GM10266 (cell line): ENCODE results near the gene SFMBT1.

Experiments used
- DNase-seq: peaks from one replicate; pipeline ENCODE4 v3.0.0; 2012; ENCODE audit errors: extremely low spot score
- TF ChIP-seq, protein P1 (sequence below): IDR thresholded peaks from 2 replicates; pipeline ENCODE4 v1.5.1; 2012; ENCODE audit warnings: mild to moderate bottlenecking, low read depth; ENCODE audit not compliant: control insufficient read depth, insufficient read depth; ENCODE audit errors: missing control alignments

Gene SFMBT1, protein sequence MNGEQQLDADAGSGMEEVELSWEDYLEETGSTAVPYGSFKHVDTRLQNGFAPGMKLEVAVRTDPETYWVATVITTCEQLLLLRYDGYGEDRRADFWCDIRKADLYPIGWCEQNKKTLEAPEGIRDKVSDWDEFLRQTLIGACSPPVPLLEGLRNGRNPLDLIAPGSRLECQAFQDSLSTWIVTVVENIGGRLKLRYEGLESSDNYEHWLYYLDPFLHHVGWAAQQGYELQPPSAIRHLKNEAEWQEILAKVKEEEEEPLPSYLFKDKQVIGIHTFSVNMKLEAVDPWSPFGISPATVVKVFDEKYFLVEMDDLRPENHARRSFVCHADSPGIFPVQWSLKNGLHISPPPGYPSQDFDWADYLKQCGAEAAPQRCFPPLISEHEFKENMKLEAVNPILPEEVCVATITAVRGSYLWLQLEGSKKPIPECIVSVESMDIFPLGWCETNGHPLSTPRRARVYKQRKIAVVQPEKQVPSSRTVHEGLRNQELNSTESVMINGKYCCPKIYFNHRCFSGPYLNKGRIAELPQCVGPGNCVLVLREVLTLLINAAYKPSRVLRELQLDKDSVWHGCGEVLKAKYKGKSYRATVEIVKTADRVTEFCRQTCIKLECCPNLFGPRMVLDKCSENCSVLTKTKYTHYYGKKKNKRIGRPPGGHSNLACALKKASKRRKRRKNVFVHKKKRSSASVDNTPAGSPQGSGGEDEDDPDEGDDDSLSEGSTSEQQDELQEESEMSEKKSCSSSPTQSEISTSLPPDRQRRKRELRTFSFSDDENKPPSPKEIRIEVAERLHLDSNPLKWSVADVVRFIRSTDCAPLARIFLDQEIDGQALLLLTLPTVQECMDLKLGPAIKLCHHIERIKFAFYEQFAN

DNA sequence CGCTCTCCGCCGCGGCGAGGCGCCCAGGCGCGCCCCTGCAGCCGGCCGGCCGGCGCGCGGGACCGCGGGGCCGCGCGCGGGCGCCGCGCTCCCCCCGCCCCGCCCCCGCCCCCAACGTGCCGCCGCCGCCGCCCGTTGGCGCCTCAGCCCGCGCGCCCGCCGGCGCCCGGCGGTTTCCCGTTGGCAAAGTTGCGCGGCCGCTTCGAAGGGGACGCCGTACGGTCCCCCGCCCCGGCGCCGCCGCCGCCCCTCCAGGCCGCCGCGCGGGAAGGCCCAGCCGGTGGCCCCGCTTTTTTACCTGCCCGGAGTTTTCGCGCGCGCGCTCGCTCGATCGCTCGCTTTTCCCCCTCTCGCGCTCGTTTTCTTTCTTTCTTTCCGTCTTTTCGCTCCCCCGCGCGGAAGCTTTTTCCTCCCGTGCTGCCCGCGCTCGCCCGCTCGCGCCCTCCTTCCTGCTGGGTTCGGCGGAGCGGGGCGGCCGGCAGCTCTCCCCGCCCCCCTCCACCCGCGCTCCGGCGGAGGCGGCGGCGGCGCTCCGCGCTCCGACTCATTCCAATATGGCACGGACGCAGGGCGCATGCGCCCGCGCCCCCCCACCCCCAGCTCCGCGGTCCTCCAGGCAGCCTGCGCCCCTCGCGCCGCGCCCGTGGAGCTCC is at the start of gene SFMBT1:
TSS of gene SFMBT1 (minus strand) at position 556 of the 653 bp plus-strand sequence. CDS start 76,945 bp downstream, outside the sequence.
- peak; percentile 96 for DNase-seq
- TF ChIP-seq, protein P1, sequence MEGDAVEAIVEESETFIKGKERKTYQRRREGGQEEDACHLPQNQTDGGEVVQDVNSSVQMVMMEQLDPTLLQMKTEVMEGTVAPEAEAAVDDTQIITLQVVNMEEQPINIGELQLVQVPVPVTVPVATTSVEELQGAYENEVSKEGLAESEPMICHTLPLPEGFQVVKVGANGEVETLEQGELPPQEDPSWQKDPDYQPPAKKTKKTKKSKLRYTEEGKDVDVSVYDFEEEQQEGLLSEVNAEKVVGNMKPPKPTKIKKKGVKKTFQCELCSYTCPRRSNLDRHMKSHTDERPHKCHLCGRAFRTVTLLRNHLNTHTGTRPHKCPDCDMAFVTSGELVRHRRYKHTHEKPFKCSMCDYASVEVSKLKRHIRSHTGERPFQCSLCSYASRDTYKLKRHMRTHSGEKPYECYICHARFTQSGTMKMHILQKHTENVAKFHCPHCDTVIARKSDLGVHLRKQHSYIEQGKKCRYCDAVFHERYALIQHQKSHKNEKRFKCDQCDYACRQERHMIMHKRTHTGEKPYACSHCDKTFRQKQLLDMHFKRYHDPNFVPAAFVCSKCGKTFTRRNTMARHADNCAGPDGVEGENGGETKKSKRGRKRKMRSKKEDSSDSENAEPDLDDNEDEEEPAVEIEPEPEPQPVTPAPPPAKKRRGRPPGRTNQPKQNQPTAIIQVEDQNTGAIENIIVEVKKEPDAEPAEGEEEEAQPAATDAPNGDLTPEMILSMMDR, result no peak

DNA sequence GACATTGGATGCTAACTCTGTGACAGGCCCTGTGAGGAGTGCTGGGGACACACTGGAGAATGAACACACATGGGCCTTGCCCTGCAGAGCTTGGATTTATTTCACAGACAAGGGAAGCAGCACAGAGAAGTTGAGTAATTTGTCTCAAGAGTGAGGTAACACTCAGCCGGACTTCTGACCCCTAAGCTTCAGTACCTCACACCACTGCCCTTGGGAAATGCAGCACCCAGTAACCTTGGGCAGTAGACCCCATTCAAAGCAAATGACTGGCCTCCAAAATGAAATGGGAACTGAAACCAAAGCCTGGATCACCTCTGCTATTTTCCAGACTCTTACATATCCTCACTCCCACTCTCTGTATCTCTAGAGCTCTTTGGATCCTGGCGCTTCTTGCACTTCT is 47.1 kb upstream of the SFMBT1 start:
- DNase-seq, result no peak
- TF ChIP-seq, protein P1, result no peak

DNA sequence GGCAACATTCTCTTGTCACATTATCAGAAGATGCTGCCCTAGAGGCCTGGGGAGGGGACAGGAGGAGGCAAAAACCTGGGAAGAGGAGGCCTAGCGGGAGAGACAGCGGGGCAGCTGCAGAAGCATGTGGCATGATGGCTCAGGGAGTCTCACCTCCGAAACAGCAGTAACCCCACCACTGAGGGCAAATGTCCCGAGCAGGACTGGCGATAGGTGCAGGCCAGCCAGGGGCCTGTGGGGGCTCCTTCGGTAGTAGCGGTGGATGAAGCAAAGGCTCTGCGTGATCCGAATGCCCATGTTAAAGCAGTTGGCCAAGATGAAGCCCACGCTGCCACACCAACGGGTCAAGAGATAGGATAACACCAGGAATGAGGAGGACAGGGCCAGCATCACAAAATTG is 46.3 kb upstream of the SFMBT1 start:
- DNase-seq, result no peak
- TF ChIP-seq, protein P1, result no peak

DNA sequence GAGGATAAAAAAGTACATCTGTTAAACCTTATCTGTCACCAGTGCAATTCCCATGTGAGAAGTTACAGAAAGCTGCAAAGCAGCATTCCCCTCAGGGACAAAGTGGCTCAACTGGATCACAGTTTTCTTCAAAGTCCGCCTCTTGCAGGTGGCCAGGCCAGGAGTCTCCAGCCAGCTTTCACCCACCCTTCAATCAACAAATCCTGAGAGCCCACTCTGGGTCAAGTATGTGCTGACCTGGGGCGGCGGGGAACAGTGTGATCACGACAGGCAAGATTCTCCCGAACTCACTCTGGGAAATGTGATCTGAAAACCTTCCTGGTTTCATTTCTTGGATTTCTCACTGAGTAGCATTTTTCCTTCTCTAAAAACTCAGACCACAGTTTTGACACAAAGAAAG is 45.1 kb upstream of the SFMBT1 start:
- DNase-seq, result no peak
- TF ChIP-seq, protein P1, result no peak

DNA sequence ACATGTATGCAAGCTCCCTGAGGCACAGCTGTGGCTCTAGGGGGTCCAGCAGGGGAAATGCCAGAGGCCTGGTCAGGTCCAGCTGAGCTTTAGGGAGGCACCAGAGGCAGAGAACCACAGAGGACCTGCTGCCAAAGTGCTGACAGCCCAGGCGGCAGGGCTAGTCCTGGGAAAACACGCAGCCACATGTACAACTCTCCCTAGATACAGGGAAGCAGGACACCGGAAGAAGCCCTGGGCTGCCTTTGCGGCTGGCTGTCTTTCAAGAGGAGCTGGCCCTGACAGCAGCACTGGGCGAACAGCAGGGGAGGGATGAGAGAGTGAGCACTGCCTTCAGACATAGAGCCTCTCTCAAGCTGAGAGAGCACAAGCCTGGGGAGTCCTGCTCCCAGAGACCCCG is 43.6 kb upstream of the SFMBT1 start:
- TF ChIP-seq, protein P1, result no peak
- DNase-seq, result no peak

DNA sequence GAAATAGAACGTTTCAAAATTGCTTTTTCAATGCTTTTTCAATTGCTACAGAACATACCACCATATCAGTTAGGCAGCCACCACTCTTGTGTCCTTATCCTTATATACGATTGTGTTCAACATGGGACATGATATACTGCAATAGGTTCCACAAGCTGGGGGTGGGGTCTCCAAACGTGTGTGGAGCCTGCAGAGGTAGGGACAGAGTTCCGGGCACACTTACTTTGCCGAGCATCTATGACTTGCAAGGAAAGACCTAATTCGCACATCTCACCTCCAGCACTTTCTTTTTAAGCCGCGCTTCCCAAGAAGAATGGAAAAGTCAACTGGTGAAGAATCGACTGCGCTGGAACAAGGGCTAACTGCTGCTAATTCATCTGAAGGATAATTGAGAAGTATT is 39.6 kb upstream of the SFMBT1 start:
- TF ChIP-seq, protein P1, result no peak
- no peak for DNase-seq
